GM12878 (cell line): Measurements from ENCODE around the gene JADE3. TPM values are rescaled to one million over a fixed set of nuclear protein-coding genes. Genes with fewer than 3 reads are reported as not detected.

Source experiments
- ATAC-seq: fragments of 200-7000 bp; cut with Tn5 transposase; 3 replicates; pipeline ENCODE4 v1.9.1; 2020; ENCODE audit warnings: mild to moderate bottlenecking, moderate library complexity
- BruUV-seq: library from RNA; stranded (reverse); fragments of 400-500 nt; replicated peaks from 2 replicates; lab custom pipeline; 2021; lab: Mats Ljungman, UMichigan
- CTCF ChIA-PET: fragments of 300-600 bp; sonication (Branson Sonifier 250); formaldehyde crosslinking; extraction: SDS; loops from one replicate; lab custom pipeline; 2021; ENCODE audit warnings: inconsistent platforms; lab: Yijun Ruan, JAX
- POLR2A ChIA-PET: fragments of 350-600 bp; formaldehyde crosslinking; extraction: SDS; loops from one replicate; lab custom pipeline; 2021; ENCODE audit warnings: inconsistent platforms; lab: Charles Lee
- RAD21 ChIA-PET: fragments of 300-600 bp; sonication (Branson Sonifier 250); formaldehyde crosslinking; loops from one replicate; lab custom pipeline; 2023; ENCODE audit warnings: antibody characterized with exemption; ENCODE audit not compliant: unreplicated experiment; lab: Charles Lee
- SMC1A ChIA-PET: fragments of 300-600 bp; sonication (Branson Sonifier 250); formaldehyde crosslinking; loops from one replicate; lab custom pipeline; 2023; ENCODE audit not compliant: unreplicated experiment, uncharacterized antibody; lab: Charles Lee
- DNase-seq: peaks from one replicate; pipeline ENCODE4 v3.0.0-alpha.2; 2011; ENCODE audit warnings: low read depth, low spot score
- FAIRE-seq: peaks from 3 replicates; lab custom pipeline; 2011; peaks lifted over from hg19 to GRCh38; lab: Jason Lieb, UNC
- H2AFZ ChIP-seq: 2 replicates; pipeline ENCODE4 v1.6.0; 2011; ENCODE audit warnings: low read depth, low read length, control low read depth; ENCODE audit not compliant: control insufficient read depth
- H3K27ac ChIP-seq: 2 replicates; pipeline ENCODE4 v1.5.1; 2011; ENCODE audit warnings: control low read depth; ENCODE audit not compliant: control insufficient read depth, insufficient read depth
- H3K27me3 ChIP-seq, 2 experiments: replicated peaks in 1 of 2; 2 replicates each; pipeline versions ENCODE4 v1.6.0 to v1.6.1; 2011; ENCODE audit warnings: low read length in 1 of 2; ENCODE audit not compliant: control insufficient read depth in 2 of 2, insufficient read depth in 2 of 2
- H3K36me3 ChIP-seq, 2 experiments: 2 replicates each; pipeline ENCODE4 v1.5.1; 2011; ENCODE audit warnings: low read length in 1 of 2; ENCODE audit not compliant: control insufficient read depth in 2 of 2, insufficient read depth in 2 of 2
- H3K4me1 ChIP-seq: 2 replicates; pipeline ENCODE4 v1.6.1; 2011; ENCODE audit warnings: mild to moderate bottlenecking, low read length, moderate library complexity, mixed read lengths; ENCODE audit not compliant: control insufficient read depth, insufficient read depth
- H3K4me2 ChIP-seq: 2 replicates; pipeline ENCODE4 v1.6.0; 2011; ENCODE audit warnings: control low read depth; ENCODE audit not compliant: control insufficient read depth, insufficient read depth
- H3K4me3 ChIP-seq: fragments of 200-600 bp; sonication (generic); 2 replicates; pipeline ENCODE4 v1.5.1; 2016
- H3K79me2 ChIP-seq: 2 replicates; pipeline ENCODE4 v1.6.0; 2011; ENCODE audit warnings: low read length; ENCODE audit not compliant: control insufficient read depth, insufficient read depth
- H3K9ac ChIP-seq: 2 replicates; pipeline ENCODE4 v1.8.0; 2011; ENCODE audit warnings: low read length, control low read depth, mixed read lengths; ENCODE audit not compliant: control insufficient read depth, insufficient read depth
- H3K9me3 ChIP-seq: replicated peaks from 3 replicates; pipeline ENCODE4 v1.5.1; 2011; ENCODE audit warnings: mild to moderate bottlenecking, low read length; ENCODE audit not compliant: control insufficient read depth, insufficient read depth
- H4K20me1 ChIP-seq: 2 replicates; pipeline ENCODE4 v1.6.0; 2011; ENCODE audit not compliant: control insufficient read depth, insufficient read depth
- PML ChIP-seq: IDR thresholded peaks from 2 replicates; pipeline ENCODE4 v1.6.1; 2012; ENCODE audit warnings: low read length, inconsistent platforms
- POU2F2 ChIP-seq: IDR thresholded peaks from 3 replicates; pipeline ENCODE4 v1.6.1; 2011; ENCODE audit warnings: low read depth, mild to moderate bottlenecking, low read length, borderline replicate concordance
- TCF7 ChIP-seq: IDR thresholded peaks from 2 replicates; pipeline ENCODE4 v1.6.1; 2014; ENCODE audit warnings: antibody characterized with exemption, borderline replicate concordance
- WGBS: methylation state at CpG from one replicate; pipeline ENCODE4 v1.1.6; 2016; ENCODE audit warnings: low lambda C conversion rate; ENCODE audit not compliant: insufficient replicate concordance, insufficient coverage; ENCODE audit errors: missing lambda C conversion rate; 5-methylcytosine and 5-hydroxymethylcytosine counted together
- in situ Hi-C: fragments of 300-500 bp; cut with MboI; formaldehyde crosslinking; loops from 9 replicates; pipeline ENCODE4 v1.14.3; 2018; ENCODE audit warnings: mixed read lengths
- intact Hi-C: fragments of 100-400 bp; cut with micrococcal nuclease; formaldehyde crosslinking; loops from one replicate; pipeline ENCODE4 v1.14.2; 2022; ENCODE audit not compliant: unreplicated experiment
- polyA plus RNA-seq, 11 experiments: library from polyadenylated mRNA; depleted of rRNA in 4 of 11; unstranded in 6 of 11; stranded (reverse) in 5 of 11; fragments of >200 nt; fragmentation: Nextera tagmentation in 4 of 11; fragmentation: Illumina TruSeq in 1 of 11; extraction: Ambion mirVana in 4 of 11; extraction: Trizol in 1 of 11; gene quantifications; 1 replicate in 1 of 11; 2 replicates in 10 of 11; pipeline versions ENCODE4 v1.2.1 to v1.2.3, GENCODE V29; 2011 to 2016; ENCODE audit warnings: inconsistent platforms in 2 of 11, missing spikeins in 2 of 11, low read depth in 1 of 11
- total RNA-seq, 4 experiments: library from RNA; depleted of rRNA in 3 of 4; stranded (reverse); fragments of >200 nt in 3 of 4; fragmentation: Illumina TruSeq in 1 of 4; extraction: Trizol in 1 of 4; gene quantifications; 2 replicates each; pipeline versions ENCODE4 v1.2.1 to v1.2.3, GENCODE V29; 2013 to 2021
- TF ChIP-seq, protein P1 (sequence below): fragments of 450-650 bp; IDR thresholded peaks from 2 replicates; pipeline ENCODE4 v1.6.1; 2017; ENCODE audit warnings: mild to moderate bottlenecking, moderate library complexity

The JADE3 gene
- total and polyA plus RNA-seq, 10 of the 15 experiments (the other 5 are each of a cell fraction or from before 2014, with no cell fraction given), result 0.06 to 13.0 (median 0.65) TPM

DNA sequence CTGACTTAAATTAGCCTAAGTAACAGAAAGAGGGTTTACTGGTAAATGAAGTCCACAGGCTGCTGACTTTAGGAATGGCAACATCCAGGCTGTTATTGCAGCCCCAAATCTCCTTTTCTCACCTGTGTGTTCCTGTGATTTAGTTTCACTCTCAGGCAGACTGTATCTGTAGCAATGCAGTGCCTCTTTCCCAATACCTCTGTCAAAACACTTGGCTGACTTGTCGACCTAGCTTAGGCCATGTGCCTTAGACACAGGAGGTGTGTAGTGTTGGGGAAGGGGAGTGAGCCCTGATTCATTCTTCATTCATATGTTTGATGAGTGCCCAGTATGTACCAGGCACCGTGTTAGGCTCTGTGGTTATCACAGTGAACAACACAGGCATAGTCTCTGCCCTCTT is 46.9 kb downstream of the JADE3 start:
- ChIA-PET POLR2A (no interaction called here), CTCF (interaction anchor here (1.1 to 1.2 kb wide), 3 partner anchors 19 to 72 kb away, joined by 3 to 5 read pairs (median 3); no protein-coding TSS in a partner anchor), RAD21 (no interaction called here), SMC1A (interaction anchor here (1.4 kb wide), 1 partner anchor 17 kb away, joined by 3 read pairs; no protein-coding TSS in a partner anchor)
- H3K4me1 ChIP-seq, result peaks cover 21% of the 10 kb centered on the region
- H3K9me3 ChIP-seq, result no peaks in the 10 kb centered on the region; the same call in 2 of the 3 replicates
- peaks cover 1% of the 10 kb centered on the region; the same call in 1 of the 2 replicates for H3K79me2 ChIP-seq
- H3K36me3 ChIP-seq, result no peaks in the 10 kb centered on the region
- no peaks in the 10 kb centered on the region; a peak in 1 of 4 replicates for H3K27me3 ChIP-seq
- H3K27ac ChIP-seq, result no peak overlapping the region
- H3K9ac ChIP-seq, result no peak overlapping the region
- FAIRE-seq (no peak), ATAC-seq (no peak), DNase-seq (no peak)
- no peak overlapping the region for H3K4me3 ChIP-seq
- in situ Hi-C loops (no loop called here), intact Hi-C loops (no loop called here)
- BruUV-seq, result no TSS peak
- H2AFZ ChIP-seq, result no peak overlapping the region
- 3% methylated on average over 2 of the region's 2 CpGs for WGBS
- no peak overlapping the region for H3K4me2 ChIP-seq
- TF ChIP-seq, protein P1, sequence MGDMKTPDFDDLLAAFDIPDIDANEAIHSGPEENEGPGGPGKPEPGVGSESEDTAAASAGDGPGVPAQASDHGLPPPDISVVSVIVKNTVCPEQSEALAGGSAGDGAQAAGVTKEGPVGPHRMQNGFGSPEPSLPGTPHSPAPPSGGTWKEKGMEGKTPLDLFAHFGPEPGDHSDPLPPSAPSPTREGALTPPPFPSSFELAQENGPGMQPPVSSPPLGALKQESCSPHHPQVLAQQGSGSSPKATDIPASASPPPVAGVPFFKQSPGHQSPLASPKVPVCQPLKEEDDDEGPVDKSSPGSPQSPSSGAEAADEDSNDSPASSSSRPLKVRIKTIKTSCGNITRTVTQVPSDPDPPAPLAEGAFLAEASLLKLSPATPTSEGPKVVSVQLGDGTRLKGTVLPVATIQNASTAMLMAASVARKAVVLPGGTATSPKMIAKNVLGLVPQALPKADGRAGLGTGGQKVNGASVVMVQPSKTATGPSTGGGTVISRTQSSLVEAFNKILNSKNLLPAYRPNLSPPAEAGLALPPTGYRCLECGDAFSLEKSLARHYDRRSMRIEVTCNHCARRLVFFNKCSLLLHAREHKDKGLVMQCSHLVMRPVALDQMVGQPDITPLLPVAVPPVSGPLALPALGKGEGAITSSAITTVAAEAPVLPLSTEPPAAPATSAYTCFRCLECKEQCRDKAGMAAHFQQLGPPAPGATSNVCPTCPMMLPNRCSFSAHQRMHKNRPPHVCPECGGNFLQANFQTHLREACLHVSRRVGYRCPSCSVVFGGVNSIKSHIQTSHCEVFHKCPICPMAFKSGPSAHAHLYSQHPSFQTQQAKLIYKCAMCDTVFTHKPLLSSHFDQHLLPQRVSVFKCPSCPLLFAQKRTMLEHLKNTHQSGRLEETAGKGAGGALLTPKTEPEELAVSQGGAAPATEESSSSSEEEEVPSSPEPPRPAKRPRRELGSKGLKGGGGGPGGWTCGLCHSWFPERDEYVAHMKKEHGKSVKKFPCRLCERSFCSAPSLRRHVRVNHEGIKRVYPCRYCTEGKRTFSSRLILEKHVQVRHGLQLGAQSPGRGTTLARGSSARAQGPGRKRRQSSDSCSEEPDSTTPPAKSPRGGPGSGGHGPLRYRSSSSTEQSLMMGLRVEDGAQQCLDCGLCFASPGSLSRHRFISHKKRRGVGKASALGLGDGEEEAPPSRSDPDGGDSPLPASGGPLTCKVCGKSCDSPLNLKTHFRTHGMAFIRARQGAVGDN, result no peak
- TF ChIP-seq PML (no peak), TCF7 (no peak), POU2F2 (no peak)
- H4K20me1 ChIP-seq, result no peaks in the 10 kb centered on the region
